Fibroblast of peridontal ligament (primary cell): ENCODE results near the gene PDSS2.
"Not testable (repeated sequence)": the region's sequence is repeated elsewhere in the genome, so short reads cannot be mapped to it uniquely, and the experiment has no call there.

Experiments used
- DNase-seq: peaks from one replicate; pipeline ENCODE4 v3.0.0-alpha.2; 2010; ENCODE audit errors: extremely low read depth

Gene PDSS2, protein sequence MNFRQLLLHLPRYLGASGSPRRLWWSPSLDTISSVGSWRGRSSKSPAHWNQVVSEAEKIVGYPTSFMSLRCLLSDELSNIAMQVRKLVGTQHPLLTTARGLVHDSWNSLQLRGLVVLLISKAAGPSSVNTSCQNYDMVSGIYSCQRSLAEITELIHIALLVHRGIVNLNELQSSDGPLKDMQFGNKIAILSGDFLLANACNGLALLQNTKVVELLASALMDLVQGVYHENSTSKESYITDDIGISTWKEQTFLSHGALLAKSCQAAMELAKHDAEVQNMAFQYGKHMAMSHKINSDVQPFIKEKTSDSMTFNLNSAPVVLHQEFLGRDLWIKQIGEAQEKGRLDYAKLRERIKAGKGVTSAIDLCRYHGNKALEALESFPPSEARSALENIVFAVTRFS

DNA sequence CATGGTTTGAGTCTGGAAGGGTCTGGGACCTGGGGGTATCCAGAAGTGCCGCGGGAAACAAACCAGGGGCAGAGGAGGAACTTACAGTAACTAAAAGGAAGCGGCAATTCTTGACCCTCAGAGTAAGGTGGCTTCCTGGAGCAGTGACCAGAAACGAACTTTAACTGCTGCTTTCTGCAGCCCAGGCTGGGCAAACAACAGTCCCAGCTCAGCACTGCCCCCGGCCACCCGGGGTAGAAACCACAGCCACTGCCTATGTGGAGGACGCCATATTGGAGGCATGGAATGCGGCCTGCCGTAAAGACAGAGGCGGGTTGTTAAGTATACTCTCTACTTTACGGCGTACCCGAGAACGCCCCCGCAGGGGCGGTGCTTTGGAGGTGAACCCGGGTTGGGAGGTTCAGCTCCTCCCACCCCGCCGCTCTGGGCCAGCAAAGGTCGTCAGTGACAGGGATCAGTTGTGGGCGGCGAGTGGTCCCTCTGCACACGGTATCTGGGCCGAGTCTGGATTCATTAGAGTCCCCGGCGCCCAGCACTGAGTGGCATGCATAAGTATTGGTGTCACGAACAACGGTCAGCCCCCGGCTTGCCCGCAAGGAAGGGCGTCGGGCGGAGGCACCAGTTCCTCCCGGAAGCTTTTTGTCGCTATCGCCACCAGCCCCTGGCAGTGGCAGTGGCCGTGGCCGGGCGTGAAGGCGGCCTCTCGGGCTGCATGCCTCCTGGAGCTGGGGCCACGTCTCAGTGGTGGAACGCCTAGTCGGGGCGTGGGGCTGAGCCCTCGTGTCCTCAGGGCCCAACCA is at the start of gene PDSS2:
Gene PDSS2, minus strand, starts transcription at position 282 of the 800 bp plus-strand sequence. Its CDS starts 279 bp downstream, at position 3.
- peak; percentile 94 for DNase-seq

DNA sequence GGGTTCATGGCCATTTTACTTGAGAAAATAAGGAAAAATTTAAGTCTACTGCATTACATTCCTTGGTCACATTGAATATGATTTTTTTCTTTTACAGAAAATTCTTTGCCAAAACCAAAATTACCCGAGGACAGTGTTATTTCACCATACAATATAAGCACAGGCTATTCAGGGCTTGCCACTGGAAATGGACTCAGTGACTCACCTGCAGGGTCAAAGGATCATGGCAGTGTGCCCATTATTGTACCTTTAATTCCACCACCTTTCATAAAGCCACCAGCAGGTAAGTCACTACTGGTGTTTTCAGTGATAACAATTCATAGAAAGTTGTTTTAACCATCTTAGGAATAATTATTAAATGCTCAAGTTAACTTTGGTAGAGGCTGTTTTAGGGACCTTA is 46.8 kb upstream of the PDSS2 start:
- DNase-seq: peak; percentile 18

DNA sequence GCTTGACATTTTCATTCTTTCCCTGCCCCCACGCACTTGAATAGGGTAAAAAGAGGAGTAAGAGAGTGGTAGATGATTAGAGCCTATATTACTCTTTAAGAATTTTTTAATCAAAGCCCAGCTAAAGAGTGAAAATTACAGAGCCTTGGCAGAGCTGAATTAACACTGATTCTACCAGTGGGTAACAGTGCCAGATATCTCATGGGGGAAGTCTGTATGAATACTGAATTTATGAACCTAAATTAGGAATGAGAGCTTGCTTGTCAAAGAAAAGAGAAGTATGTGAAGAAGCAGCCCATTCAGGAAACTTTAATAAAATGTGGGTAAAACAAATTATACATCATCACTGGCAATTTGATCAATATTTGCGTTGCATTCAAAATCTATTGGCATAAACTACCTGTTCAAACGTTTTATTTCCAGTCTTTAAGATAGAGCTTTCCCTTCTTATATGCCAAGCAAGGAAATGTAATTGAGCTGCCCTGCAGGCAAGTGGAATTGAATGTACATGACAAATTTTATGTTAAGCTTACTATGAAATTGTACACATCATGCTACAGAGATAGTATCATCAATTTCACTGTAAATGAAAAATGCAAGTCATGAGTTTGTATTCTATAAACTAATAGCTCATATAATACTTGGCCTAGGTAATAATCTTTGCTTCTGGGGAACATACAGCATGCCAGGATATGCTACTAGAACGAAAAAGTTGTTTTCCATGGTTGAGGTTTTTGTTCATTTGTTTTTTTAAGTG is 45.1 kb upstream of the PDSS2 start:
- no peak for DNase-seq

DNA sequence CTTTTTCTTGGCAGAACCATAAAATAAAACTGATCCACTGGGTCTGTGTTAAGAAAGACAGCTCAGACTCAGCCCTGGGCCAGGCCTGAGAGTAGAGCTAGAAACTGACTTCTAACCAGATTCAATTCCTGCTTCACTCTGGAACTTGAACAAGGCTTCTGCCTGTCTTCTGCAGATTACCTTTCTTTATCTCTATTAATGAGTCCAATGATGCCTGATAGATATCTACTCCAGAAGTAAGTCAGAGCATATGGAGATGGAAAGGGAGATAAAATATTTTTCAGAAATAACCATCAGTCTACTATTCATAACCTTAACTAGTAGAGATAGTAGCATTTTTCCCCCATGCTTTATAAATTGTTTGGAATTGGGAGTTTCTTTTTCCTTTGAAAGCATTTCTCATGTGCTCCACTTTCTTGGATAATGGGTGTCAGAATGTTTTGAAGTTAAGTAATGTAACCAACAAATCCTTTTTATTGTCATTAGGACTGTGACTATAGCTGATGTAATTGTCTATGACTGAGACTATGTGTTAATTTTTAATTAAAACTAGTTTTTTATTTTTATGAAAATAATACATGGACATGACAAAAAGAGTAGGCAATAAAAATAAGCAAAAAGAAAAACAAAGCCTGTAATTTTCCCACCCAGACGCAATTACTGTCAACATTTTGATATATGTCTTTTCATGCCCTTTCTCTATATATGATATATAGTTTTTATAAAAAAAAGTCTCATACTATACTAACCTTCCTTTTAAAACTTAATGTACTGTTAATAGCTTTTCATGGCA is 37.7 kb upstream of the PDSS2 start:
- DNase-seq: no peak

DNA sequence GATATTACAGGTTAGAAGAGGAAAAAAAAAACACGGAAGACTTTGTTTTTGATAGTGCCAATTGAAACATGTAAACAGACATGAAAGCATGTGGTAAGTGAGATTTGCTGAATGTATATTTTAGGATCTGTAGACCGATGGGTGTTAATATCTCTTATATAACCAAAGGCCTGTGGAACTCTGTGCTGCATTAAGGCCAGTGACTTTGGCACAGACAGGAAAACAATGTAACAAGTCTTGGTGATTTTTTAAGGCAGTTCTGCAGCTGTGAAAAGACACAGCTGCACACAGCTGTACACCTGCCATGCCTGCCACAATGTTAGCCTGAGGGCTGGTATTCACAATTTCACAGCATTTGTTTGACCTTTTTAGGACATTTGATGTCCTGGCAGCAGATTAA is 36.6 kb upstream of the PDSS2 start:
- no peak for DNase-seq

DNA sequence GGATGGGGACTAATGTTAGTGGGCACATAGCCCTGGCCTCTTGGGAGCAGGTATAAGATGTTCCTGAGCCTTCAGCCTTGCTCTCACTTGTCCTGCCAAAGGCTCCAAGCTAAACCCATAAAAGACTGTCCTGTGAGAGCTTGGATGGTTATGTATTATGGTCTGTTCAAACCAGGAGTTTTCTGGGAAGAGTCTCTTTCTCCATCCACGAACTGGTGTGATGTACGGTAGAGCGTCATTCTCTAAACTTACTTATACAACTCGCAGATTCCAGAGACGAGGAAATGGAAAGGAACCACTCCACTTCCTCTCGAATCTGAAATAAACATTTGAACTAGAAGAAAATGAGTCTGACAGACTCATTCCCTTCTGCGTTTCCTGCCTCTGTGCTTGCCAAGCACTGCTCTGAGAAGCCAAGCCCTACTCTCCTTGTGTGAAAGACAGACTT is 35.9 kb upstream of the PDSS2 start:
- peak; percentile 71 for DNase-seq

DNA sequence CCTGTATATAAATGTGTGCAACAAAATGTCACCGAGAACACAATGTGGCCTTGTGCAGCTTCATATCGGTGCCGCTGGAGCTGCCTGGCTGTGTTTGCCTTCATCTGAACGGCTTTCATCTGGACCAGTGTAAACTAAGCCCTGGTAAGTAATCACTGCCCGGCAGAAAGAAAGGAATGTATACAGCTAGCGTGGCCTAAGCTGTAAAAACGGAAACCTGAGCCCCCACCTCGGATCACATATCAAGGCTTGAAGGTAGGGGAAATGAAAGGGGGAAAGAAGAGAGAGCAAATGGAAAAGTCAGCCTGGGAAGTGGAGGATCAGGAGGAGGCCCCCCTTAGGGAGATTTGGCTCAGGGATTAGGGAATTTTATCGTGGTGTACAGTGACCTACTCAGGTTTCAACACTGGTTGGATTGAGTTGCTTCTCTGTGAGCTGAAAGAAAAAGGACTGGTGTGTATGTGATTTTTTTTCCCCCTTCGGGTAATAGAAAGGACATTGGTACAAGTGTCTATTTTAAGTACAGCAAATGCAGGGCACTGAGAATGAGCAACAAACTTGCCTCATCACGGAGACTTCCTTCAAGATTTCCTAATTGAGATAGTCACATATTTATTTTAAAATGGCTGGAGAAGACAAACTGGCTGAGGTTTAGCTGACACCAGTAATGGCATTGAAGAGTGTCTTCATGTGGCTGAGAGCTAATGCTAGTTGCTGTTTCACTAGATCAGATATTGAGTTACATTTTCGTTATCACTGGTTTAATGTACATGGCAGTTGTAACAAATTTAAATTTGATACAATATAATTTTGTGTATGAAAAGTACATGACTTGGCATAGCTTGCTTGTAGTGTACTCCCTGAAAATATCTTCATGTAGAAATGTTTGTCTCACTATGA is 34.0 kb upstream of the PDSS2 start:
- DNase-seq: peak; percentile 54

DNA sequence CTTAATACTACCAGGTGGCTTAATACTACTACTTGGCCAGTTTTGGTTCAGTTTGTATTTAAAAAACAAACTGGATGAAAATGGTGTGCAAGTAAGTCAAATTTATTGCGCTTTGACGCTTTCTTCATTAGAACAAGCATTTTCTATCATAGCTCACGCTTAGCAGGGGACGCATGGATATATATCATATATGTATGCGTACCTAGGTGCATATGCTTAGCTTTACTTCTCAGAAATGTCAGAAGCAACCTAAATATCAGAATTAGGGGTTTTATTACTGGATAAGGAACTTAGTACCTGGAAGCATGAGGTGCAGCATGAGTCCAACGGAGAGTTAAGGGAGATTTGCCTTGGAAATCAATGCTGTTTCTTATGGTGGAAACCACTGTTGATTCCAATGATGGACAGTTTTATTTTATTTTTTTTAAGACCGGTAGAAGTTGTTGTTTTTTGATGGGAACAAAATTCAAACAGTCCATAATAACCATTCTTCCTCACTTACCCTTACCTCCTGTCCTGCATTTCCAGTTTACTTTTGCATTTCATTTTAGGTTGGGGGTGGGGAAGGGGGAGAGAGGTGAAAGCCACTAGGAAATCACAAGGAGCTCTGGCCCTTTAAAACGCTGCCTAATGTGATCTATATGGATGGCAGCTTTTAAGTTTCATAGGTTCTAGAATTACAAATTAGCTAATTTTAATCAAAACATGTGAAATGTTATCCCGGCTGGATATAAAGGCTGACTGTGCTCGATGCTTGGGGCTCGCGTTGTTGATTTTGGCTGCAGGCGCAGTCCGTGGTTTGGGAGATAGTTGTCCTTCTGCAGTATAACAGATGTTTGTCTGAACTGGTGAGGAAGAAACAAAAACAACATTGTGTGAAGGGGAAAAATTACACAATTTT is 32.6 kb upstream of the PDSS2 start:
- DNase-seq: peak; percentile 79

DNA sequence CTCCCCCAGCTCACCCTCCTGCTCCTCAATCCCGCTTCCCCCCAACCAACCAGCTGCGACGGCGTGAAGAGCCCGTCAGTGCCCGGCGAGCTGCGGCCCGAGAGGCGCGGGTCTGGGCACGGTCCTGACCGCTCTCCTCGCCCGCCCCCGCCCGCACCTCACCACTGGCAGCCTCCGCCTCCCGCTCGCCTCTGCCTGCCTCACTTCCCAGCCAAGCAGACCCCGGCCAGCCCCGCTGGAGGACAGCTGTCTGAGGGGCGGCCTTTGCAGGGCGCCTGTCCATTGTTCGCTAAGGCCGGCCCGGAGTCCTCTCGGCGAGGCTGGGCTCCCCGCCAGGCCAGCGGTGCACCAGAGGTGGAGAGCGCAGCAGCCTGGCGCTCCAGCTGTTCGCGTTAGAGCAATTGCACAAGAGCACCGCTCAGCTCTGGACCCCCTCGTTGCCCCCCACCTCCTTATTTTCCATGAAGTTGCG is 31.8 kb upstream of the PDSS2 start:
- DNase-seq: peak; percentile 14

DNA sequence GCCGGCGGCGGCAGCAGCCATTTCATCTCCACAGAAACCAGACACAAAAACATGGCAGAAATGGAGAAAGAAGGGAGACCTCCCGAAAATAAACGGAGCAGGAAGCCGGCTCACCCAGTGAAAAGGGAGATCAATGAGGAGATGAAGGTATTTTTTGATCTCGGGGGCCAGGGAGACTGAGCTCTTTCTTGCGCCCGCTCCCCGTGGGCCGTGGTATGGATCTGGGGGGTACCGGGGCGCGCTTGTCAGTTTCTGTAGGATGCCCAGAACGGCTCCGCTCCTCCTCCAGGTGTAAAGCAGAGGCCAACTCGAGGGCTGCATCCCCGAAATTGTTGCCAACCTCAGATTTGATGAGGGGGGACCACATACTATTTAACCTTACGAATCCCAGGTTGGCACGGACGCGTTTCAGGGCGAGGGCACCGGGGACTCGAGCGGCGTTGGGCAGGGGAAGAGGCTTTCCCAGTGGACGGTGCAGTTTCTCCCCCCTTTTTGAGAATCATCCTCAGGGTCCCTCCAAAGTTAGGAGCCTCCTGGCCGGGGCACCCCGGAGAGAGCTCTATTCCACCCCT is 31.3 kb upstream of the PDSS2 start:
- DNase-seq: peak; percentile 12

DNA sequence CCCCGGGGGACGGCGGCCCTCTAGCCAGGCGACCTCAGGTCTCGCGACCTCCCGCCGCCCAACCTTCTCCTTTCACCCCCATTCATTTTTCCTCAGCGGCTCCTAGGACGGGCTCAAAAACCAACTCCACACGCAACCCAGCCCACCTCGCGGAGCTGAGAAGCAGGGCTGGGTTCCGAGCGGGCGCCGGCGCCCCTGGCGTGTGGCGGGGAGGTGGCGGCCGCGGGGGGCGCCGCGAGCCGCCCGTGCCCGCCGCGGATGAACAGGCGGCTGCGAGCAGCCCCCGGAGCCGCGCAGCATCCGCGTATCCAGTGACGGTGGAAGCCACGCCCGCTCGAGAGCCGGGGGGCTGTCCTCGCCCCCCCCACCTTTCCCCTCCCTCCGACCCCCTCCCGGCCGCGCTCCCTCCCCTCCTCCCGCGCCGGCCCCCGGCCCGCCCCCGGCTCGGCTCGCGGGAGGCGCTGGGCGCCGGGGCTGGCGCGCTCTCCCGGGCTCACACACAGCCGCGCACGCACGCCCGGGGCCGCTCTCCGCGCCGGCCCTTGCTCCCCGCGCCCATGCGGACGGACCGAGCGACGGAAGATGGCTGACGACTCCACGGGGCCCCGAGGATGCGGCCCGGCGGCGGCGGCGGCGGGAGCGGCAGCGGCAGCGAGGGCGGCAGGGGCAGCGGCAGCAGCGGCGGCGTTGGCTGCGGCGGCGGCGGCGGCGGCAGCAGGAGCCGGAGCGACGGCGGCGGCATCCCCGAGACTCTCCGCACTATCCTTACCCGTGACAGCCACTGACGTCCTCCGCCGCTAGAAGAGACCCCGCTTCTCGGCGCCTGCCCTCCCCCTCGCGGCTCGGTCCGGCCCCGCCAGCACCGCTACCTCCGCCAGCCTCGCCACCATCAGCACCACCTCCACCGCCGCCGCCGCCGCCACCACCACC is 30.5 kb upstream of the PDSS2 start, which contains the start of gene SOBP:
Gene SOBP, plus strand, starts transcription at position 482 of the 930 bp plus-strand sequence. CDS start 500 bp downstream, outside the sequence.
- peak; percentile 14 for DNase-seq

DNA sequence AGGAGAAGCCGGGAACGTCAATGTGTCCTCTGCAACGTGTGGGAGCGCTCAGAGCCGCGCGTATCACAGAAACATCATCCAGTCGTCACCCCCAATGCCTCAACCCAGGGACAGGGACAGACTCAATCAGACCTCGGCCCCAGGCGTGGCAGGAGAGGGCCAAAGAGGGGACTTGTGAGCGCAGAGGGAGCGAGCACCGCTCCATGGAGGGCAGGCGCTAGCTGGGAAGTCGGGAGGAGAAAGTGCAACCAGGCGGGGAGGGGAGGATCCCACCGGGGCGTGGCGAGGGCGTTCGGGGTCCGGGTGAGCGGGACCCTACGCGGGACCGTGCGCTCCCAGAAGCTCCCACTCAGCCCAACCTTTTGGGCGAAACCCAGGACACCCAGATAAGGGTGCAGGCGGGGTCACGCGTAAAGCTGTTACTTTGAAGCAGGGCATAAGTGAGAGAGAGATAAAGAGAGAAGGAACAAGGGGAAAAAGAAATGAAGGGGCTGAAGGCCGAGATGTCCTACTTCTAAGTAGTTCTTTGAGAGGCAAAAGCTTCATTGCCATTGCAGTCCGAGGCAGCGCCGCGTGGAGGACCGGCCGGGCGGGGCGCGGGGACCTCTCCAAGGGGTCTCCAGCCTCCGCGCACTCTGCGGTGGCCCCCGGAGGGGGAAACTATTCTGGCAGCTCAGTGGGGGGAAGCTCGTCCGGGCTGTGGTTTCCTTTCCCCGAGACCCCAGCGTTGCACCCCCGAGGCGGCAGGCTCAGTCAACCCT is 29.7 kb upstream of the PDSS2 start:
- peak; percentile 30 for DNase-seq

DNA sequence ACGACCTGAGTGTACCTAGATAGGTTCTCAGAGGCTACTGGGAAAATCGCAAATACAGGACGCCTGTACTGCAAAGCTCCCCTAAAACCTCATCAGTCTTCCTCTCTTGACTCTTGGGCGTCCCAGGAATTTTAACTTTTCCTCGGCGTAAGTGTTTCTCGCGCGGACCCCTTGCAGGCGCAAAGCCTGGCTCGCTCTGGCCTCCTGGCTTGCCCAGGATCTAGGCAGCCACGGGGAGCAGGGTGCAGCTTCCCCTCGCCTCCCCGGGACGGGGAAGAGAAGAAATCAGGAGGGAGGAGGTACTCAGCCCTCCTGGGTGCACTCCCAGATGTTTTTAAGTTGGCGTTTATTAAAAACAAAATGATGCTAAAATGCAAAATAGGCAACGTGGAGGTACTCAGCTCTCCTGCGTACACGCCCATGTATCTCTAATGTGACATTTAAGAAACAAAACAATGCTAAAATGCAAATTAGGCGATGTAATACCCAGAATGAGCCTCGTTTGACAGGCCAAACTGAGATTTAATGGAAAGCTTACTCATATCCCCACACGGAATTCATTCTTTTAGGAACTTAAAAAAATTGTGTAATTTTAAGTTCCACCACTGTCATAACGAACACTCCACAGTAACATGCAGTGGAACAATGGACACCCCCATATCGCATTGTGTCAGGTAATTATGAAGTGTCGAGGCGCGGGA is 29.0 kb upstream of the PDSS2 start:
- peak; percentile 17 for DNase-seq

DNA sequence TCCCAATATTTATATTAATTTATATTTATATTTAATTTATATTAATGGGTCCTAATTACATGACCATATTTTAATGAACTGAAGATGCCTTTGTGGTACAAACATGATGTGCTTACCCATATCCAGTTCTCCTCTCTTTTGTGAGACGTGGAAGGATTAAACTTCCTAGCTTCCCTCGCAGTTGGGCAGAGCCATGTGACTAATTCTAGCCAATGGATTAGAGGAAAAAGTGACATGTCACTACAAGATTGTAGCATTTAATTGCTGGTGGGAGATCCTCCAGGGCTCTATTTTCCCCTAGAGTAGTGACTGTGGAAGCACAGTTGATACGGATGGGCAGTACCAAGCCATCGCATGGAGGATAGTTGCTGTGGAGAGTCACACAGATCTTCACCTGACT is 25.8 kb upstream of the PDSS2 start:
- no peak for DNase-seq

DNA sequence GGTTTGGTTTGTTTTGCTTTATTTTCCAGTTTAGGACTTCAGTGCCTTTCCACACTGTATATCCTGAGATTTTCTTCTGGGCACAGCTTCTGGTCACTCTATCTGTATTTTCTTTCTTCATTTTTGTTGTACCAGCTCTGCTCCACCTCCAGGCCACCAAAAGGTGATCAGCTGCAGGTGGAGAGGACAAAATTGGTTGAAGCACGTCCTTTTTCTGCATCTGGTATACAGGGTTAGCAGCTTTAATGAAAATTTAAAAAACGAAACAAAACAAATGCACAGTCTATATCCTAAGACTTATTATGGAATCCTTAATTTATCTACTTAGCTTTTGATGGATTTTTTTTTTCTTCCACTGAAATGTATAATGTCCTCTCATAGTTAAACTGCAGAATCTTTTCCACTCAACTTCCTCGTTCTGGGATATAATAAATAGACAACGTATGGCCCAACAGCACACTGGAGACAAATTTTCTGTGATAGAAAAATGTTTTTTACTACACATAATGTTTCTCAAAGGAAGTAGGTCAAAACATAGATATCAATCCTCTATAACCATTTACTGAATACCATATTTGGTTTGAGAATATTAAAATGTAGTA is 19.8 kb upstream of the PDSS2 start:
- DNase-seq: no peak

DNA sequence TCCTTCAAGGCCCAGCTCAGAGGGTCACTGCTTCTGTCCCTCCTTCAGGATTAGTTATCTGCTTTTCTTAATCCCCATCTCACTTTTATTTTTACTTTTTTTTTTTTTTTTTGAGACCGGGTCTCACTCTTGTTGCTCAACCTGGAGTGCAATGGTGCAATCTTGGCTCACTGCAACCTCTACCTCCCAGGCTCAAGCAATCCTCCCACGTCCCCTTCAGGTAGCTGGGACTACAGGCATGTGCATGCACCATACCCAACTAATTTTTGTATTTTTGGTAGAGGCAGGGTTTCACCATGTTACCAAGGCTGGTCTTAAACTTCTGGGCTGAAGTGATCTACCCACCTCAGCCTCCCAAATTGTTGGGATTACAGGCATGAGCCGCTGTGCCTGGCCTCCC is 16.5 kb upstream of the PDSS2 start:
- DNase-seq: not testable (repeated sequence)
